ENCODE results near the gene TFCP2L1. TPM values are rescaled to one million over a fixed set of nuclear protein-coding genes. Genes with fewer than 3 reads are reported as not detected.

TFCP2L1 gene
- total and polyA plus RNA-seq, 2 of the 4 experiments (the other 2 are of a cell fraction): not detected

GRCh38 chr2:121211251-121211650, 73.8 kb downstream of the TFCP2L1 start:
- Histone ChIP-seq H3K4ac (ENCODE audit: low read depth, low read length) (no peak overlapping the region), H3K23ac (ENCODE audit: low read depth, low read length) (no peak overlapping the region), H3K4me1 (ENCODE audit: control insufficient read depth, insufficient read depth, low read length) (no peaks in the 10 kb centered on the region), H3K4me3 (ENCODE audit: insufficient read depth, low read depth, low read length) (no peak overlapping the region), H3K14ac (replicated peaks; ENCODE audit: low read depth, low read length) (no peak overlapping the region), H3K79me1 (ENCODE audit: low read depth in 1 of 2, low read length in 2 of 2) (no peaks in the 10 kb centered on the region), H3K9ac (ENCODE audit: low read depth, low read length) (no peak overlapping the region), H3K9me3 (ENCODE audit: control insufficient read depth, insufficient read depth, low read length) (no peaks in the 10 kb centered on the region), H2BK20ac (ENCODE audit: low read depth, low read length) (no peak overlapping the region), H3K36me3 (ENCODE audit: control insufficient read depth, insufficient read depth, low read length) (no peaks in the 10 kb centered on the region), H3K18ac (ENCODE audit: low read depth, low read length) (no peak overlapping the region), H2BK5ac (ENCODE audit: low read depth, low read length, poor library complexity, severe bottlenecking) (no peak overlapping the region), H2AK9ac (replicated peaks; ENCODE audit: low read depth, low read length, poor library complexity) (no peak overlapping the region), H4K91ac (ENCODE audit: insufficient read depth, low read depth, low read length) (no peak overlapping the region), H3K4me2 (ENCODE audit: low read depth, low read length) (no peak overlapping the region), H4K5ac (ENCODE audit: low read depth, low read length) (no peak overlapping the region), H4K20me1 (ENCODE audit: insufficient read depth, low read length) (no peaks in the 10 kb centered on the region), H3K27ac (ENCODE audit: insufficient read depth, low read length) (no peak overlapping the region), H2BK15ac (ENCODE audit: low read depth, low read length) (no peak overlapping the region), H2AFZ (replicated peaks; ENCODE audit: low read length, poor library complexity) (no peak overlapping the region), H2BK120ac (ENCODE audit: low read depth, low read length) (no peak overlapping the region), H3K27me3 (ENCODE audit: control insufficient read depth, insufficient read depth, low read length) (peaks cover 51% of the 10 kb centered on the region), H3K56ac (ENCODE audit: extremely low read depth, insufficient read depth, low read length) (no peak overlapping the region), H2AK5ac (ENCODE audit: low read depth, low read length) (no peak overlapping the region), H3K9me1 (ENCODE audit: insufficient read depth, low read length) (no peaks in the 10 kb centered on the region), H4K8ac (ENCODE audit: low read depth in 2 of 2, low read length in 2 of 2) (no peak overlapping the region)
- in situ Hi-C loops (cut with MboI; ENCODE audit: low sequenced_read_pairs): no loop called here
- ATAC-seq (ENCODE audit: low read depth) (no peak), DNase-seq (no peak)
- dilution Hi-C loops (cut with HindIII; ENCODE audit: low sequenced_read_pairs, unreplicated experiment): no loop called here
- intact Hi-C loops (cut with micrococcal nuclease): no loop called here
- BruUV-seq (replicated peaks): no TSS peak
- TF ChIP-seq CHD1 (IDR thresholded peaks at IDR 0.05; ENCODE audit: low read depth, low read length) (no peak), BHLHE40 (IDR thresholded peaks at IDR 0.05; ENCODE audit: low read depth, low read length) (no peak), MAFK (IDR thresholded peaks at IDR 0.05; ENCODE audit: low read depth, low read length) (no peak), USF2 (IDR thresholded peaks at IDR 0.05; ENCODE audit: low read depth, low read length) (no peak), CEBPB (IDR thresholded peaks at IDR 0.05; ENCODE audit: low read depth, low read length) (no peak), RCOR1 (IDR thresholded peaks at IDR 0.05; ENCODE audit: insufficient replicate concordance, low read length) (no peak), ELK1 (IDR thresholded peaks at IDR 0.05; ENCODE audit: borderline replicate concordance, low read depth, low read length) (no peak), MXI1 (IDR thresholded peaks at IDR 0.05; ENCODE audit: borderline replicate concordance, low read depth, low read length) (no peak)
- ChIA-PET POLR2A (ENCODE audit: unreplicated experiment) (no interaction called here), CTCF (no interaction called here)
- no CpG with 5 or more reads among the region's 5 CpGs for WGBS, 2 experiments (ENCODE audit: extremely low coverage in 2 of 2, insufficient read length in 1 of 2)
